Measurements from ENCODE around the gene ADH6. TPM values are rescaled to one million over a fixed set of nuclear protein-coding genes. Genes with fewer than 3 reads are reported as not detected.

Gene ADH6
- total RNA-seq, 1 experiment from 2014 or later = 0.07 TPM

- H3K9me3 Mint-ChIP-seq = peaks cover 74% of the 10 kb centered on the region
- no peak for ATAC-seq
- peaks cover 58% of the 10 kb centered on the region for H3K36me3 Mint-ChIP-seq
- TF ChIP-seq ATF3 (CRISPR knock-in tag; conservative IDR thresholded peaks at IDR 0.05) = no peak
- no peak for TF ChIP-seq AR (CRISPR knock-in tag; IDR thresholded peaks at IDR 0.05)
- TF ChIP-seq NR3C1 (CRISPR knock-in tag; conservative IDR thresholded peaks at IDR 0.05; ENCODE audit: low read depth) = no peak
- no peak for TF ChIP-seq USF2 (CRISPR knock-in tag; IDR thresholded peaks at IDR 0.05)
- no peak for TF ChIP-seq CTCF (IDR thresholded peaks at IDR 0.05)
- no peak for TF ChIP-seq TP53 (CRISPR knock-in tag; IDR thresholded peaks at IDR 0.05)
- no peak for TF ChIP-seq PRRX2 (CRISPR knock-in tag; IDR thresholded peaks at IDR 0.05)
- no peak for TF ChIP-seq RELA (CRISPR knock-in tag; IDR thresholded peaks at IDR 0.05; ENCODE audit: borderline replicate concordance)
- TF ChIP-seq HMGXB4 (CRISPR knock-in tag; IDR thresholded peaks at IDR 0.05) = no peak
- no peak for TF ChIP-seq FOXP4 (CRISPR knock-in tag; IDR thresholded peaks at IDR 0.05)
- TF ChIP-seq FOXP1 (CRISPR knock-in tag; IDR thresholded peaks at IDR 0.05; ENCODE audit: borderline replicate concordance) = no peak
- no peaks in the 10 kb centered on the region; the same call in 1 of the 2 replicates for H3K27me3 Mint-ChIP-seq (ENCODE audit: low read depth)
- no peaks in the 10 kb centered on the region for H3K4me1 Mint-ChIP-seq
- POLR2A ChIA-PET = no interaction called here
- no peak overlapping the region for H3K4me3 Mint-ChIP-seq
- CTCF ChIA-PET = no interaction called here
- H3K27ac Mint-ChIP-seq = no peak overlapping the region
- no peak for DNase-seq (ENCODE audit: low spot score)
Observed at GRCh38 chr4:99185581-99185980, 33.5 kb downstream of the ADH6 start.

- Mint-ChIP-seq H3K4me3 (no peak overlapping the region), H3K4me1 (no peaks in the 10 kb centered on the region), H3K27ac (no peak overlapping the region), H3K9me3 (peaks cover 44% of the 10 kb centered on the region), H3K36me3 (peaks cover 25% of the 10 kb centered on the region), H3K27me3 (ENCODE audit: low read depth) (no peaks in the 10 kb centered on the region; the same call in 1 of the 2 replicates)
- ChIA-PET POLR2A (no interaction called here), CTCF (interaction anchor here (1.5 kb wide), 1 partner anchor 282 kb away, joined by 4 read pairs; no protein-coding TSS in a partner anchor)
- ATAC-seq = no peak
- DNase-seq (ENCODE audit: low spot score) = no peak
- TF ChIP-seq JUN (CRISPR knock-in tag; IDR thresholded peaks at IDR 0.05) (no peak), STAT6 (CRISPR knock-in tag; conservative IDR thresholded peaks at IDR 0.05; ENCODE audit: low read depth) (no peak), RELA (CRISPR knock-in tag; IDR thresholded peaks at IDR 0.05; ENCODE audit: borderline replicate concordance) (no peak), E2F4 (CRISPR knock-in tag; IDR thresholded peaks at IDR 0.05; ENCODE audit: borderline replicate concordance, low read depth) (no peak), ZSCAN18 (CRISPR knock-in tag; IDR thresholded peaks at IDR 0.05) (no peak), OVOL2 (CRISPR knock-in tag; IDR thresholded peaks at IDR 0.05; ENCODE audit: borderline replicate concordance) (no peak)
Observed at GRCh38 chr4:99180382-99181070, 38.5 kb downstream of the ADH6 start.
